Left ventricle myocardium inferior (tissue), 1 donor: ENCODE results near the gene H3-3A. TPM values are rescaled to one million over a fixed set of nuclear protein-coding genes. Genes with fewer than 3 reads are reported as not detected.
A peak's percentile ranks its signal among the peaks of the same experiment; 100 is the strongest.

Experiments used
- DNase-seq: peaks from one replicate; pipeline ENCODE4 v3.0.0-alpha.2; 2020
- H3K27ac ChIP-seq: fragments of 200-600 bp; replicated peaks from 2 replicates; pipeline ENCODE4 v1.8.0; 2021
- H3K27me3 ChIP-seq: fragments of 200-600 bp; 2 replicates; pipeline ENCODE4 v1.8.0; 2021; ENCODE audit warnings: low read depth
- H3K36me3 ChIP-seq: fragments of 200-600 bp; 2 replicates; pipeline ENCODE4 v1.8.0; 2021
- H3K4me1 ChIP-seq: fragments of 200-600 bp; 2 replicates; pipeline ENCODE4 v1.8.0; 2021
- H3K4me3 ChIP-seq: fragments of 200-600 bp; 2 replicates; pipeline ENCODE4 v1.8.0; 2021; ENCODE audit warnings: mild to moderate bottlenecking, moderate library complexity
- H3K9me3 ChIP-seq: fragments of 200-600 bp; replicated peaks from 2 replicates; pipeline ENCODE4 v1.8.0; 2021
- CTCF ChIP-seq: fragments of 200-600 bp; IDR thresholded peaks from 2 replicates; pipeline ENCODE4 v1.8.0; 2021; ENCODE audit warnings: antibody characterized with exemption, mild to moderate bottlenecking, borderline replicate concordance
- intact Hi-C: fragments of 100-400 bp; cut with micrococcal nuclease; formaldehyde crosslinking; loops from one replicate; pipeline ENCODE4 v1.11.0; 2022
- total RNA-seq: library from RNA; stranded (reverse); fragmentation: NEBNext Ultra II Directional; extraction: Animal tissue kit (Norgen Biotek cat#: 25700); gene quantifications from one replicate; pipeline ENCODE4 v1.2.1, GENCODE V29; 2021
- donor health status: DM: no; HTN: yes; CAD: no; lungs with severe emphysema.

Gene H3-3A
- total RNA-seq, 1 donor from 2014 or later = 324 TPM

- Histone ChIP-seq H3K27ac (peak overlapping the region; percentile 76), H3K27me3 (no peaks in the 10 kb centered on the region), H3K36me3 (no peaks in the 10 kb centered on the region), H3K4me1 (peaks cover 10% of the 10 kb centered on the region), H3K9me3 (no peaks in the 10 kb centered on the region), H3K4me3 (no peak overlapping the region)
- intact Hi-C loops = no loop called here
- DNase-seq = no peak
- TF ChIP-seq CTCF = no peak
Measured at GRCh38 chr1:226033582-226033981, 28.9 kb upstream of the H3-3A start.

GRCh38 chr1:226033991-226034390 lies 28.5 kb upstream of the H3-3A start:
- peaks cover 10% of the 10 kb centered on the region for H3K4me1 ChIP-seq
- peak overlapping the region; percentile 76 for H3K27ac ChIP-seq
- no peak for TF ChIP-seq CTCF
- DNase-seq = no peak
- H3K36me3 ChIP-seq = no peaks in the 10 kb centered on the region
- H3K27me3 ChIP-seq = no peaks in the 10 kb centered on the region
- intact Hi-C loops = no loop called here
- no peak overlapping the region for H3K4me3 ChIP-seq
- no peaks in the 10 kb centered on the region for H3K9me3 ChIP-seq

GRCh38 chr1:226034482-226034881 lies 28.0 kb upstream of the H3-3A start:
- Histone ChIP-seq H3K36me3 (no peaks in the 10 kb centered on the region), H3K4me3 (no peak overlapping the region), H3K27me3 (no peaks in the 10 kb centered on the region), H3K9me3 (no peaks in the 10 kb centered on the region), H3K4me1 (peaks cover 10% of the 10 kb centered on the region), H3K27ac (peak overlapping the region; percentile 76)
- intact Hi-C loops = no loop called here
- TF ChIP-seq CTCF = no peak
- DNase-seq = peak; percentile 83

GRCh38 chr1:226035915-226036314 lies 26.6 kb upstream of the H3-3A start:
- H3K27ac ChIP-seq = no peak overlapping the region
- peaks cover 10% of the 10 kb centered on the region for H3K4me1 ChIP-seq

GRCh38 chr1:226038661-226039060 lies 23.9 kb upstream of the H3-3A start:
- Histone ChIP-seq H3K27me3 (no peaks in the 10 kb centered on the region), H3K4me1 (peaks cover 10% of the 10 kb centered on the region), H3K4me3 (no peak overlapping the region), H3K36me3 (no peaks in the 10 kb centered on the region), H3K27ac (no peak overlapping the region), H3K9me3 (no peaks in the 10 kb centered on the region)
- intact Hi-C loops = no loop called here
- TF ChIP-seq CTCF = no peak
- no peak for DNase-seq

More at GRCh38 chr1:226035915-226036314, 26.6 kb upstream of the H3-3A start:
- no peaks in the 10 kb centered on the region for H3K9me3 ChIP-seq
- H3K27me3 ChIP-seq = no peaks in the 10 kb centered on the region
- intact Hi-C loops = no loop called here
- TF ChIP-seq CTCF = no peak
- DNase-seq = no peak
- H3K36me3 ChIP-seq = no peaks in the 10 kb centered on the region
- H3K4me3 ChIP-seq = no peak overlapping the region

- no peak overlapping the region for H3K4me3 ChIP-seq
- no peak for DNase-seq
- H3K27me3 ChIP-seq = no peaks in the 10 kb centered on the region
- H3K27ac ChIP-seq = no peak overlapping the region
- H3K36me3 ChIP-seq = no peaks in the 10 kb centered on the region
- H3K9me3 ChIP-seq = no peaks in the 10 kb centered on the region
- intact Hi-C loops = no loop called here
- no peak for TF ChIP-seq CTCF
- no peaks in the 10 kb centered on the region for H3K4me1 ChIP-seq
Measured at GRCh38 chr1:226041419-226041818, 21.1 kb upstream of the H3-3A start.
